Measurements from ENCODE around the gene CALN1.

CALN1 gene

DNA sequence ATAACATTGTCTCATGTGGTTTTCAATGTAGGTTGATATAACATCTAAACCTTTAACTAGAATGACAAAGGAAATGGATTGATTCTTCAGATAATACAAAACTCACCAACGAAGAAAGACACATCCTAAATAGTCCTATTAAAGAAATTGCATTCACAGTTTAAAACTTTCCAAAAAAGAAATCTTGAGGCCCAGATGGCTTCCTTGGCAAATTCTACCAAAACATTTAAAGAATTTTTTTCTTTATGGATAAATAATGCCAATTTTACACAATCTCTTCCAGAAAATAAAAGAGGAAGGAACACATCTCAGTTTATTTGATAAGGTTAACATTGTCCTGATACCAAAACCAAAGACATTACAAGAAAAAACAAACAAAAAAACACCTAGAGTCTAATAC is 349.5 kb downstream of the CALN1 start:
- no peak overlapping the region for H3K4me2 ChIP-seq (ENCODE audit: low read length)
- no peak overlapping the region for H3K4me3 ChIP-seq (ENCODE audit: low read depth, low read length, poor library complexity, severe bottlenecking)
- H2AFZ ChIP-seq (ENCODE audit: low read length) = no peak overlapping the region
- no peaks in the 10 kb centered on the region for H3K79me2 ChIP-seq (ENCODE audit: insufficient read depth, low read length)
- H3K9ac ChIP-seq (ENCODE audit: low read length) = no peak overlapping the region
- H3F3A ChIP-seq (ENCODE audit: insufficient read depth, low read length) = no peaks in the 10 kb centered on the region
- no peaks in the 10 kb centered on the region for H3K27me3 ChIP-seq (ENCODE audit: insufficient read depth, low read length)
- no peaks in the 10 kb centered on the region for H3K4me1 ChIP-seq (ENCODE audit: insufficient read depth, low read length, severe bottlenecking)
- H3K9me2 ChIP-seq (ENCODE audit: low read depth, low read length) = no peaks in the 10 kb centered on the region
- no peaks in the 10 kb centered on the region for H3K9me3 ChIP-seq (ENCODE audit: low read length)
- no peaks in the 10 kb centered on the region for H4K20me1 ChIP-seq (ENCODE audit: insufficient read depth, low read length)
- no peak for TF ChIP-seq EZH2 (IDR thresholded peaks at IDR 0.05; ENCODE audit: borderline replicate concordance, low read length)
- TF ChIP-seq, protein P1, sequence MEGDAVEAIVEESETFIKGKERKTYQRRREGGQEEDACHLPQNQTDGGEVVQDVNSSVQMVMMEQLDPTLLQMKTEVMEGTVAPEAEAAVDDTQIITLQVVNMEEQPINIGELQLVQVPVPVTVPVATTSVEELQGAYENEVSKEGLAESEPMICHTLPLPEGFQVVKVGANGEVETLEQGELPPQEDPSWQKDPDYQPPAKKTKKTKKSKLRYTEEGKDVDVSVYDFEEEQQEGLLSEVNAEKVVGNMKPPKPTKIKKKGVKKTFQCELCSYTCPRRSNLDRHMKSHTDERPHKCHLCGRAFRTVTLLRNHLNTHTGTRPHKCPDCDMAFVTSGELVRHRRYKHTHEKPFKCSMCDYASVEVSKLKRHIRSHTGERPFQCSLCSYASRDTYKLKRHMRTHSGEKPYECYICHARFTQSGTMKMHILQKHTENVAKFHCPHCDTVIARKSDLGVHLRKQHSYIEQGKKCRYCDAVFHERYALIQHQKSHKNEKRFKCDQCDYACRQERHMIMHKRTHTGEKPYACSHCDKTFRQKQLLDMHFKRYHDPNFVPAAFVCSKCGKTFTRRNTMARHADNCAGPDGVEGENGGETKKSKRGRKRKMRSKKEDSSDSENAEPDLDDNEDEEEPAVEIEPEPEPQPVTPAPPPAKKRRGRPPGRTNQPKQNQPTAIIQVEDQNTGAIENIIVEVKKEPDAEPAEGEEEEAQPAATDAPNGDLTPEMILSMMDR (IDR thresholded peaks at IDR 0.05; ENCODE audit: low read length) = no peak
- H3K27ac ChIP-seq (ENCODE audit: low read depth, low read length, poor library complexity, severe bottlenecking) = no peak overlapping the region
- no peaks in the 10 kb centered on the region for H3K36me3 ChIP-seq (ENCODE audit: insufficient read depth, low read length)

DNA sequence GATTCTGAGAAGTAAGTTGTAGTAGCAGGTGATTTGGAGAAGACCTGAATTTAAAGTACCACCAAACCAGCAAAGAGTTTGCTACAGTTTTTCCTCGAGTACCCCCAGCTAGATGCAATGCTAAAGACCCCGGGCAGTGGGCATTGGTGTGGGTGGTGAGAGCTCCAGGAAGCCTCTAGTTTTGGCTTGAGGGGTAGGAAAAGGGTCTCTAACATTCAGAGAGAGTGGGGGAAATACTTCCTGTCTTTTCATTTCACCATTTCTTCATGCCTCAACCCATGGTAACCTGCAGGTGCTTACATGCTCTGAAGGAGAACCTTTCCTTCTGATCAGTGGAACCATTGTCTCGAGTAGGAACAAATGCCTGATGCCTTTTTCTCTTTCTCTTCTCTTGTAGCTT is 352.2 kb downstream of the CALN1 start:
- TF ChIP-seq, protein P1 (IDR thresholded peaks at IDR 0.05; ENCODE audit: low read length) = no peak
- no peak for TF ChIP-seq EZH2 (IDR thresholded peaks at IDR 0.05; ENCODE audit: borderline replicate concordance, low read length)
- H3K79me2 ChIP-seq (ENCODE audit: insufficient read depth, low read length) = no peaks in the 10 kb centered on the region
- H3K9me2 ChIP-seq (ENCODE audit: low read depth, low read length) = no peaks in the 10 kb centered on the region
- H3K4me2 ChIP-seq (ENCODE audit: low read length) = no peak overlapping the region
- no peaks in the 10 kb centered on the region for H4K20me1 ChIP-seq (ENCODE audit: insufficient read depth, low read length)
- H3K27ac ChIP-seq (ENCODE audit: low read depth, low read length, poor library complexity, severe bottlenecking) = no peak overlapping the region
- no peaks in the 10 kb centered on the region for H3K27me3 ChIP-seq (ENCODE audit: insufficient read depth, low read length)
- H3K9me3 ChIP-seq (ENCODE audit: low read length) = no peaks in the 10 kb centered on the region
- H3K4me3 ChIP-seq (ENCODE audit: low read depth, low read length, poor library complexity, severe bottlenecking) = no peak overlapping the region
- H3K9ac ChIP-seq (ENCODE audit: low read length) = no peak overlapping the region
- H3F3A ChIP-seq (ENCODE audit: insufficient read depth, low read length) = no peaks in the 10 kb centered on the region
- H3K36me3 ChIP-seq (ENCODE audit: insufficient read depth, low read length) = no peaks in the 10 kb centered on the region
- H2AFZ ChIP-seq (ENCODE audit: low read length) = no peak overlapping the region
- no peaks in the 10 kb centered on the region for H3K4me1 ChIP-seq (ENCODE audit: insufficient read depth, low read length, severe bottlenecking)

DNA sequence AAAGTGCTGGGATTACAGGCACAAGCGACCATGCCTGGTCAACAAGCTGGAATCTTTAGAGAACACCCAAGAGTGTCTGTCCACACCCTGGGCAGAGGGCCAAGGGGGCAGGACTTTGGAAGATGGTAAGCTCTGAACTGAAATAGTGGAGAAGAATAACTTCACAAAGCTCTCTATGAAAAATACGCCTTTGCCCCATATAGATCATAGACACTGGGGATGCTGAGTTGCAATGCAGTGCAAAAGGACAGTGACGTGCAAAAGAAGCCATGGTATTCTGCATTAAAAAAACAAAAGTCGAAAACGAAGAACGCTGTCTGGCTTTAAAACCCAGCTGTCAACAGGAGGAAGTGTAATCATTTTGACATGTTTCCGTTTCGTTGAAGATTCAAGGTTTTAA is 353.6 kb downstream of the CALN1 start:
- Histone ChIP-seq H3F3A (ENCODE audit: insufficient read depth, low read length) (no peaks in the 10 kb centered on the region), H3K4me2 (ENCODE audit: low read length) (no peak overlapping the region)

More for the DNA sequence above, 353.6 kb downstream of the CALN1 start:
- Histone ChIP-seq H3K9me2 (ENCODE audit: low read depth, low read length) (no peaks in the 10 kb centered on the region), H3K4me1 (ENCODE audit: insufficient read depth, low read length, severe bottlenecking) (no peaks in the 10 kb centered on the region), H3K9ac (ENCODE audit: low read length) (no peak overlapping the region), H4K20me1 (ENCODE audit: insufficient read depth, low read length) (no peaks in the 10 kb centered on the region), H3K79me2 (ENCODE audit: insufficient read depth, low read length) (no peaks in the 10 kb centered on the region), H3K4me3 (ENCODE audit: low read depth, low read length, poor library complexity, severe bottlenecking) (no peak overlapping the region), H3K27me3 (ENCODE audit: insufficient read depth, low read length) (no peaks in the 10 kb centered on the region), H3K36me3 (ENCODE audit: insufficient read depth, low read length) (no peaks in the 10 kb centered on the region), H3K9me3 (ENCODE audit: low read length) (no peaks in the 10 kb centered on the region), H3K27ac (ENCODE audit: low read depth, low read length, poor library complexity, severe bottlenecking) (no peak overlapping the region), H2AFZ (ENCODE audit: low read length) (no peak overlapping the region)
- TF ChIP-seq EZH2 (IDR thresholded peaks at IDR 0.05; ENCODE audit: borderline replicate concordance, low read length) = no peak
- TF ChIP-seq, protein P1 (IDR thresholded peaks at IDR 0.05; ENCODE audit: low read length) = no peak
